Fibroblast of lung (primary cell): ENCODE measurements around the gene NRM. TPM values are rescaled to one million over a fixed set of nuclear protein-coding genes. Genes with fewer than 3 reads are reported as not detected.

Experiments used
- DNase-seq, 2 donors: peaks; one replicate each; pipeline versions ENCODE4 v3.0.0 to v3.0.0-alpha.2; 2010; ENCODE audit warnings: low read depth in 2 of 2
- H2AFZ ChIP-seq: 2 replicates; pipeline ENCODE4 v1.5.1; 2012; ENCODE audit warnings: low read length, control low read depth, inconsistent platforms
- H3K27ac ChIP-seq: 2 replicates; pipeline ENCODE4 v1.5.1; 2011; ENCODE audit warnings: low read length, control low read depth; ENCODE audit not compliant: insufficient read depth
- H3K27me3 ChIP-seq: 2 replicates; pipeline ENCODE4 v1.5.1; 2011; ENCODE audit warnings: mild to moderate bottlenecking, low read length; ENCODE audit not compliant: control insufficient read depth, insufficient read depth
- H3K36me3 ChIP-seq: 2 replicates; pipeline ENCODE4 v1.5.1; 2011; ENCODE audit warnings: low read length; ENCODE audit not compliant: control insufficient read depth, insufficient read depth
- H3K4me1 ChIP-seq: 2 replicates; pipeline ENCODE4 v1.5.1; 2011; ENCODE audit warnings: low read length; ENCODE audit not compliant: control insufficient read depth, insufficient read depth; ENCODE audit errors: extremely low read depth
- H3K4me2 ChIP-seq: 2 replicates; pipeline ENCODE4 v1.5.1; 2011; ENCODE audit warnings: low read length, control low read depth; ENCODE audit not compliant: insufficient read depth; ENCODE audit errors: extremely low read depth
- H3K4me3 ChIP-seq, 4 experiments: fragments of 200-600 bp in 1 of 4; sonication (generic) in 1 of 4; replicated peaks in 1 of 4; 2 replicates each; pipeline ENCODE4 v1.5.1; 2011 to 2016; ENCODE audit warnings: low read length in 4 of 4, low read depth in 3 of 4, mild to moderate bottlenecking in 3 of 4, control low read depth in 2 of 4, inconsistent platforms in 1 of 4, mixed read lengths in 1 of 4; ENCODE audit not compliant: insufficient read depth in 1 of 4; ENCODE audit errors: control extremely low read depth in 1 of 4
- H3K79me2 ChIP-seq: 2 replicates; pipeline ENCODE4 v1.5.1; 2012; ENCODE audit warnings: mild to moderate bottlenecking, low read length, inconsistent platforms; ENCODE audit not compliant: control insufficient read depth, insufficient read depth
- H3K9ac ChIP-seq: 2 replicates; pipeline ENCODE4 v1.5.1; 2011; ENCODE audit warnings: mild to moderate bottlenecking, low read length, control low read depth; ENCODE audit not compliant: insufficient read depth
- H3K9me3 ChIP-seq: 2 replicates; pipeline ENCODE4 v1.5.1; 2012; ENCODE audit warnings: low read depth, low read length; ENCODE audit not compliant: control insufficient read depth, insufficient read depth
- H4K20me1 ChIP-seq: 2 replicates; pipeline ENCODE4 v1.5.1; 2011; ENCODE audit warnings: low read length; ENCODE audit not compliant: control insufficient read depth, insufficient read depth; ENCODE audit errors: extremely low read depth
- EZH2 ChIP-seq: IDR thresholded peaks from 2 replicates; pipeline ENCODE4 v1.5.1; 2012; ENCODE audit warnings: low read length, control low read depth, mild to moderate bottlenecking; ENCODE audit errors: missing control alignments
- polyA plus RNA-seq, 2 donors: library from polyadenylated mRNA; depleted of rRNA in 1 of 2; stranded (reverse) in 1 of 2; unstranded in 1 of 2; fragments of >200 nt; gene quantifications; 2 replicates each; pipeline ENCODE4 v1.2.1, GENCODE V29; 2011 to 2012; ENCODE audit warnings: missing spikeins in 1 of 2
- total RNA-seq: library from RNA; depleted of rRNA; stranded (reverse); fragments of >200 nt; gene quantifications from 2 replicates; pipeline ENCODE4 v1.2.1, GENCODE V29; 2014
- TF ChIP-seq, protein P1 (sequence below), 2 donors: IDR thresholded peaks in 1 of 2; conservative IDR thresholded peaks in 1 of 2; 1 replicate in 1 of 2; 2 replicates in 1 of 2; pipeline ENCODE4 v1.5.1; 2011 to 2012; ENCODE audit warnings: low read length in 2 of 2, control low read depth in 1 of 2, inconsistent platforms in 1 of 2, low read depth in 1 of 2, mild to moderate bottlenecking in 1 of 2

The NRM gene
- total and polyA plus RNA-seq, 2 donors (not counting 1 experiment from before 2014, with no cell fraction given), result 2.5 to 18.3 TPM

- H3K36me3 ChIP-seq, result peaks cover 4% of the 10 kb centered on the region
- peaks cover 4% of the 10 kb centered on the region for H3K4me1 ChIP-seq
- TF ChIP-seq, protein P1, sequence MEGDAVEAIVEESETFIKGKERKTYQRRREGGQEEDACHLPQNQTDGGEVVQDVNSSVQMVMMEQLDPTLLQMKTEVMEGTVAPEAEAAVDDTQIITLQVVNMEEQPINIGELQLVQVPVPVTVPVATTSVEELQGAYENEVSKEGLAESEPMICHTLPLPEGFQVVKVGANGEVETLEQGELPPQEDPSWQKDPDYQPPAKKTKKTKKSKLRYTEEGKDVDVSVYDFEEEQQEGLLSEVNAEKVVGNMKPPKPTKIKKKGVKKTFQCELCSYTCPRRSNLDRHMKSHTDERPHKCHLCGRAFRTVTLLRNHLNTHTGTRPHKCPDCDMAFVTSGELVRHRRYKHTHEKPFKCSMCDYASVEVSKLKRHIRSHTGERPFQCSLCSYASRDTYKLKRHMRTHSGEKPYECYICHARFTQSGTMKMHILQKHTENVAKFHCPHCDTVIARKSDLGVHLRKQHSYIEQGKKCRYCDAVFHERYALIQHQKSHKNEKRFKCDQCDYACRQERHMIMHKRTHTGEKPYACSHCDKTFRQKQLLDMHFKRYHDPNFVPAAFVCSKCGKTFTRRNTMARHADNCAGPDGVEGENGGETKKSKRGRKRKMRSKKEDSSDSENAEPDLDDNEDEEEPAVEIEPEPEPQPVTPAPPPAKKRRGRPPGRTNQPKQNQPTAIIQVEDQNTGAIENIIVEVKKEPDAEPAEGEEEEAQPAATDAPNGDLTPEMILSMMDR (conservative IDR thresholded peaks at IDR 0.05 in 1 of 2, IDR thresholded peaks at IDR 0.05 in 1 of 2; ENCODE audit: low read depth in 1 of 2, low read length in 2 of 2), result no peak
- DNase-seq, result peak; percentile 82 to 92
- peak within 1 kb of the TSS; percentile 85 for H2AFZ ChIP-seq
- H3K79me2 ChIP-seq, result peaks cover 11% of the 10 kb centered on the region
- H3K4me2 ChIP-seq, result peak within 1 kb of the TSS; percentile 83
- H3K9me3 ChIP-seq, result no peaks in the 10 kb centered on the region
- H4K20me1 ChIP-seq, result no peaks in the 10 kb centered on the region
- peak within 1 kb of the TSS; percentile 80 for H3K9ac ChIP-seq
- peak within 1 kb of the TSS; percentile 72 for H3K27ac ChIP-seq
- H3K4me3 ChIP-seq, result peak within 1 kb of the TSS; percentile 82 to 97 (median 96)
- no peaks in the 10 kb centered on the region for H3K27me3 ChIP-seq
These were observed 44.1 kb downstream of the NRM start, which contains the start of gene C6orf136 for GRCh38 chr6:30646450-30647241. TSS of gene C6orf136 (plus strand) at chr6:30647133. CDS start at chr6:30647232, 99 bp downstream.

- no peak overlapping the region for H3K27ac ChIP-seq
- no peak overlapping the region for H3K4me2 ChIP-seq
- no peak overlapping the region for H3K9ac ChIP-seq
- no peak for DNase-seq
- TF ChIP-seq, protein P1 (conservative IDR thresholded peaks at IDR 0.05 in 1 of 2, IDR thresholded peaks at IDR 0.05 in 1 of 2; ENCODE audit: low read depth in 1 of 2, low read length in 2 of 2), result no peak
- no peak for TF ChIP-seq EZH2
- peaks cover 4% of the 10 kb centered on the region for H3K4me1 ChIP-seq
- no peaks in the 10 kb centered on the region for H3K27me3 ChIP-seq
- H2AFZ ChIP-seq, result no peak overlapping the region
- no peaks in the 10 kb centered on the region for H4K20me1 ChIP-seq
- no peaks in the 10 kb centered on the region for H3K9me3 ChIP-seq
- H3K79me2 ChIP-seq, result peaks cover 11% of the 10 kb centered on the region
- H3K4me3 ChIP-seq, result no peak overlapping the region
- peaks cover 4% of the 10 kb centered on the region for H3K36me3 ChIP-seq
These were observed 44.8 kb downstream of the NRM start for GRCh38 chr6:30645989-30646388.

- Histone ChIP-seq H3K9ac (no peak overlapping the region), H2AFZ (no peak overlapping the region), H3K9me3 (no peaks in the 10 kb centered on the region), H4K20me1 (no peaks in the 10 kb centered on the region), H3K27me3 (no peaks in the 10 kb centered on the region), H3K36me3 (peaks cover 4% of the 10 kb centered on the region), H3K4me2 (no peak overlapping the region), H3K4me3 (no peak overlapping the region), H3K4me1 (peaks cover 4% of the 10 kb centered on the region), H3K79me2 (peaks cover 11% of the 10 kb centered on the region), H3K27ac (no peak overlapping the region)
- TF ChIP-seq EZH2, result no peak
- TF ChIP-seq, protein P1 (conservative IDR thresholded peaks at IDR 0.05 in 1 of 2, IDR thresholded peaks at IDR 0.05 in 1 of 2; ENCODE audit: low read depth in 1 of 2, low read length in 2 of 2), result no peak
- no peak for DNase-seq
These were observed 46.0 kb downstream of the NRM start for GRCh38 chr6:30644769-30645168.
